Bronchial epithelial cell (primary cell): ENCODE results near the gene IFT81. TPM values are rescaled to one million over a fixed set of nuclear protein-coding genes. Genes with fewer than 3 reads are reported as not detected.
"Not testable (repeated sequence)": the region's sequence is repeated elsewhere in the genome, so short reads cannot be mapped to it uniquely, and the experiment has no call there.

ENCODE experiments used
- DNase-seq: peaks from one replicate; pipeline ENCODE4 v3.0.0-alpha.2; 2010; ENCODE audit warnings: low read depth
- FAIRE-seq: peaks from 2 replicates; lab custom pipeline; 2011; peaks lifted over from hg19 to GRCh38; lab: Jason Lieb, UNC
- H3K27me3 ChIP-seq: 2 replicates; pipeline ENCODE4 v1.5.1; 2011; ENCODE audit warnings: low read length; ENCODE audit not compliant: control insufficient read depth, insufficient read depth
- H3K36me3 ChIP-seq: 2 replicates; pipeline ENCODE4 v1.5.1; 2011; ENCODE audit warnings: low read length; ENCODE audit not compliant: control insufficient read depth, insufficient read depth
- H3K4me3 ChIP-seq: 2 replicates; pipeline ENCODE4 v1.5.1; 2011; ENCODE audit warnings: mild to moderate bottlenecking, low read depth, low read length, control low read depth
- total RNA-seq: library from RNA; depleted of rRNA; stranded (reverse); fragments of >200 nt; gene quantifications from 2 replicates; pipeline ENCODE4 v1.2.1, GENCODE V29; 2014
- TF ChIP-seq, protein P1 (sequence below): IDR thresholded peaks from 2 replicates; pipeline ENCODE4 v1.5.1; 2011; ENCODE audit warnings: mild to moderate bottlenecking, moderate library complexity, low read length, control low read depth, inconsistent platforms; ENCODE audit not compliant: insufficient read depth, severe bottlenecking

The IFT81 gene
- total RNA-seq, 1 donor from 2014 or later = 5.8 TPM

- Histone ChIP-seq H3K36me3 (no peaks in the 10 kb centered on the region), H3K27me3 (no peaks in the 10 kb centered on the region), H3K4me3 (no peak overlapping the region)
- TF ChIP-seq, protein P1, sequence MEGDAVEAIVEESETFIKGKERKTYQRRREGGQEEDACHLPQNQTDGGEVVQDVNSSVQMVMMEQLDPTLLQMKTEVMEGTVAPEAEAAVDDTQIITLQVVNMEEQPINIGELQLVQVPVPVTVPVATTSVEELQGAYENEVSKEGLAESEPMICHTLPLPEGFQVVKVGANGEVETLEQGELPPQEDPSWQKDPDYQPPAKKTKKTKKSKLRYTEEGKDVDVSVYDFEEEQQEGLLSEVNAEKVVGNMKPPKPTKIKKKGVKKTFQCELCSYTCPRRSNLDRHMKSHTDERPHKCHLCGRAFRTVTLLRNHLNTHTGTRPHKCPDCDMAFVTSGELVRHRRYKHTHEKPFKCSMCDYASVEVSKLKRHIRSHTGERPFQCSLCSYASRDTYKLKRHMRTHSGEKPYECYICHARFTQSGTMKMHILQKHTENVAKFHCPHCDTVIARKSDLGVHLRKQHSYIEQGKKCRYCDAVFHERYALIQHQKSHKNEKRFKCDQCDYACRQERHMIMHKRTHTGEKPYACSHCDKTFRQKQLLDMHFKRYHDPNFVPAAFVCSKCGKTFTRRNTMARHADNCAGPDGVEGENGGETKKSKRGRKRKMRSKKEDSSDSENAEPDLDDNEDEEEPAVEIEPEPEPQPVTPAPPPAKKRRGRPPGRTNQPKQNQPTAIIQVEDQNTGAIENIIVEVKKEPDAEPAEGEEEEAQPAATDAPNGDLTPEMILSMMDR = no peak
- FAIRE-seq = no peak
- no peak for DNase-seq
Observed at GRCh38 chr12:110084314-110085015, 39.7 kb upstream of the IFT81 start.

DNA sequence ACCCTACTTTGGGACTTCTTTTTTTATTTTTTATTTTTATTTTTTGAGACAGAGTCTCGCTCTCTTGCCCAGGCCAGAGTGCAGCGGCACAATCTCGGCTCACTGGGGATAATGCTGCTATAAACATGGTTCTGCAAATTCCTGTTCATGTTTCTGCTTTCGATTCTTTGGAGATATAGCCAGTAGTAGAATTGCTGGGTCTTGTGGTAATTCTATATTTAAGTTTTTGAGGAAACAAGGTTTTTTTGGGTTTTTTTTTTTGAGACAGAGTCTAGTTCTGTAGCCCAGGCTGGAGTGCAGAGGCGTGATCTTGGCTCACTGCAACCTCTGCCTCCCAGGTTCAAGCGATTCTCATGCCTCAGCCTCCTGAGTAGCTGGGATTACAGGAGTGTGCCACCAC, 35.9 kb upstream of the IFT81 start:
- not testable (repeated sequence) for H3K27me3 ChIP-seq, H3K36me3 ChIP-seq, FAIRE-seq, DNase-seq, H3K4me3 ChIP-seq

DNA sequence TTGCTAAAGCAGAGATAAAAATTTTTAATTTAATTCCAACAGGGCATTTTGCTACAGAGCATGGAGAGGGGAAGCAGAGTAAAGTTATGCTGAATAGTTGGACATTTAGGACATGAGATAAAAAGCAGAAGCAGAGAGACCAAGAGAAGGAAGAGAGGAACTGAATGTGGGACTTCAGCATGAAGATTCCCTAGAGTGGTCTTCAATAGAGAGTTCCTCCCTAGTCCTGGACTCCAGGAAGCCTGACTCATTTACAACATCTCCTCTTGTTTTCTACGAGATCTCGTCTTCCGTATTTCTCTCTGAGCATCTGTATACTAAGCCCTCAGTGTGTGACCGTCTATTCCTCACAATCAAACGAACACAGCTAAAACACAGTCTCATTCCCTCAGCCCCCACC, 35.2 kb upstream of the IFT81 start:
- TF ChIP-seq, protein P1 = no peak
- no peak for FAIRE-seq
- DNase-seq = no peak
- Histone ChIP-seq H3K27me3 (no peaks in the 10 kb centered on the region), H3K36me3 (no peaks in the 10 kb centered on the region), H3K4me3 (no peak overlapping the region)

- no peak for FAIRE-seq
Observed at GRCh38 chr12:110090266-110091135, 33.7 kb upstream of the IFT81 start.

GRCh38 chr12:110091136-110091711, 32.9 kb upstream of the IFT81 start:
- H3K36me3 ChIP-seq = no peaks in the 10 kb centered on the region
- TF ChIP-seq, protein P1 = no peak
- FAIRE-seq (no peak), DNase-seq (no peak)
- no peaks in the 10 kb centered on the region for H3K27me3 ChIP-seq
- no peak overlapping the region for H3K4me3 ChIP-seq

More at GRCh38 chr12:110090266-110091135, 33.7 kb upstream of the IFT81 start:
- H3K27me3 ChIP-seq = no peaks in the 10 kb centered on the region
- TF ChIP-seq, protein P1 = no peak
- no peak for DNase-seq
- no peaks in the 10 kb centered on the region for H3K36me3 ChIP-seq
- no peak overlapping the region for H3K4me3 ChIP-seq
